Lower lobe of right lung (tissue), 2 donors: ENCODE results near the gene SECISBP2L. TPM values are rescaled to one million over a fixed set of nuclear protein-coding genes. Genes with fewer than 3 reads are reported as not detected.

Experiments used
- ATAC-seq, 2 donors: fragments of 200-7000 bp; cut with Tn5 transposase; one replicate each; pipeline ENCODE4 v1.9.1; 2020 to 2022; ENCODE audit warnings: mild to moderate bottlenecking in 2 of 2, moderate library complexity in 2 of 2
- DNase-seq: peaks from one replicate; pipeline ENCODE4 v3.0.0-alpha.2; 2020
- H3K27ac ChIP-seq: fragments of 200-600 bp; one replicate; pipeline ENCODE4 v1.8.0; 2022
- H3K27me3 ChIP-seq: fragments of 200-600 bp; one replicate; pipeline ENCODE4 v1.8.0; 2022; ENCODE audit warnings: low read depth
- H3K36me3 ChIP-seq: fragments of 200-600 bp; one replicate; pipeline ENCODE4 v1.8.0; 2022; ENCODE audit warnings: mild to moderate bottlenecking
- H3K4me1 ChIP-seq: fragments of 200-600 bp; one replicate; pipeline ENCODE4 v1.8.0; 2022
- H3K4me3 ChIP-seq: fragments of 200-600 bp; one replicate; pipeline ENCODE4 v1.8.0; 2022; ENCODE audit warnings: mild to moderate bottlenecking
- H3K9me3 ChIP-seq: fragments of 200-600 bp; one replicate; pipeline ENCODE4 v1.8.0; 2022
- intact Hi-C: fragments of 100-400 bp; cut with DNase I; formaldehyde crosslinking; loops from one replicate; pipeline ENCODE4 v1.11.0; 2022
- total RNA-seq: library from RNA; stranded (reverse); fragmentation: NEBNext Ultra II Directional; extraction: Animal tissue kit (Norgen Biotek cat#: 25700); gene quantifications from one replicate; pipeline ENCODE4 v1.2.1, GENCODE V29; 2021
- TF ChIP-seq, protein P1 (sequence below): fragments of 200-600 bp; IDR thresholded peaks from one replicate; pipeline ENCODE4 v1.8.0; 2022; ENCODE audit warnings: antibody characterized with exemption, mild to moderate bottlenecking
- donor health status: DM: no; HTN: yes; CAD: no; lungs with severe emphysema.

Gene SECISBP2L
- total RNA-seq, 1 donor from 2014 or later = 139 TPM

- peaks cover 47% of the 10 kb centered on the region for H3K36me3 ChIP-seq
- ATAC-seq (no peak), DNase-seq (no peak)
- no peak overlapping the region for H3K27ac ChIP-seq
- TF ChIP-seq, protein P1, sequence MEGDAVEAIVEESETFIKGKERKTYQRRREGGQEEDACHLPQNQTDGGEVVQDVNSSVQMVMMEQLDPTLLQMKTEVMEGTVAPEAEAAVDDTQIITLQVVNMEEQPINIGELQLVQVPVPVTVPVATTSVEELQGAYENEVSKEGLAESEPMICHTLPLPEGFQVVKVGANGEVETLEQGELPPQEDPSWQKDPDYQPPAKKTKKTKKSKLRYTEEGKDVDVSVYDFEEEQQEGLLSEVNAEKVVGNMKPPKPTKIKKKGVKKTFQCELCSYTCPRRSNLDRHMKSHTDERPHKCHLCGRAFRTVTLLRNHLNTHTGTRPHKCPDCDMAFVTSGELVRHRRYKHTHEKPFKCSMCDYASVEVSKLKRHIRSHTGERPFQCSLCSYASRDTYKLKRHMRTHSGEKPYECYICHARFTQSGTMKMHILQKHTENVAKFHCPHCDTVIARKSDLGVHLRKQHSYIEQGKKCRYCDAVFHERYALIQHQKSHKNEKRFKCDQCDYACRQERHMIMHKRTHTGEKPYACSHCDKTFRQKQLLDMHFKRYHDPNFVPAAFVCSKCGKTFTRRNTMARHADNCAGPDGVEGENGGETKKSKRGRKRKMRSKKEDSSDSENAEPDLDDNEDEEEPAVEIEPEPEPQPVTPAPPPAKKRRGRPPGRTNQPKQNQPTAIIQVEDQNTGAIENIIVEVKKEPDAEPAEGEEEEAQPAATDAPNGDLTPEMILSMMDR = no peak
- no peaks in the 10 kb centered on the region for H3K27me3 ChIP-seq
- peaks cover 36% of the 10 kb centered on the region for H3K4me1 ChIP-seq
- intact Hi-C loops = no loop called here
- no peaks in the 10 kb centered on the region for H3K9me3 ChIP-seq
- H3K4me3 ChIP-seq = no peak overlapping the region
Observed at GRCh38 chr15:49035825-49036224, 10.4 kb downstream of the SECISBP2L start.

DNA sequence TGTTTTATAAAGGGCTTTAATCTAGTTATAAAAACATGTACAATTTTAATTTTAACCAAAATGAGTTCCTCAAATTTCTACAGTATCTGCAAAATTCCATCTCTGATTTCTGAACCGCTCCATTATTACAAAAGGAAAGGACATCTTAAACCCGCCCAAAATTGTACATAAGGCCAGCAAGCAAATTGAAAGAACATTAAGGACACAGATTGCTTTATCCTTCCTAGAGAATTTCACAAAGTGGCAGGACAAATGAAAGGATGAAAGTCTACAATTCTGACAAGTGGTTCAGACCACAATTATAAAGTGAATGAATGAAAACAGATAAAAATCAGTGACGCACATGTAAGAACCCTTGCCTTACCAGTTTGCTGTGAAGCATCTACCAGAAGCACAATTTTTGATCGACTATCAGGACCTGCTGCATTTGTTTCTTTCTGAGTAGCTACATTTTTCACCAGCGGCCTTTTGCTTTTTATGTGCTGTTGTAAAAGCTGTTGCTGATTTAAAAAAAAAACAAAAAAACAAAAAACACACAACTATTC is 13.6 kb downstream of the SECISBP2L start:
- H3K4me1 ChIP-seq = peaks cover 19% of the 10 kb centered on the region
- intact Hi-C loops = no loop called here
- TF ChIP-seq, protein P1 = no peak
- ATAC-seq = no peak
- H3K27me3 ChIP-seq = no peaks in the 10 kb centered on the region
- H3K9me3 ChIP-seq = no peaks in the 10 kb centered on the region
- DNase-seq = no peak
- no peak overlapping the region for H3K4me3 ChIP-seq
- no peak overlapping the region for H3K27ac ChIP-seq
- peaks cover 75% of the 10 kb centered on the region for H3K36me3 ChIP-seq

DNA sequence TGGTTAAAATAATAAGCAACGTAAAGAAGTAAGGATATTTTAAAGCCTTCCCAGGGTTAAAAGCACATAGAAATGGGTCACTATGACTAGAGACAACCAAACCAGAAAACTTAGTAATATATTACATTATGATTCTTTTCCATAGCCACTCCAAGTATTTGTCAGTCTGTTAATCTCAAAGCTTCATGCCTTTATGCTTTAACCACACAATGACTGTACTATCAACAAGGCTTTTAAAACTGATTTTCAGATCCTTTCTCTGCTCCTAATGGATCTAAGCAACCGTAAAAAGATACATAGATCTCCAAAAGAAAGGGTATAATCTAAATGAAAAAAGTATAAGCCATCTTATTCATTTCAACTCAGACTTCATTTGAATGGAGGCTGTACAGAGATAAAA is 14.4 kb downstream of the SECISBP2L start:
- intact Hi-C loops = no loop called here

DNA sequence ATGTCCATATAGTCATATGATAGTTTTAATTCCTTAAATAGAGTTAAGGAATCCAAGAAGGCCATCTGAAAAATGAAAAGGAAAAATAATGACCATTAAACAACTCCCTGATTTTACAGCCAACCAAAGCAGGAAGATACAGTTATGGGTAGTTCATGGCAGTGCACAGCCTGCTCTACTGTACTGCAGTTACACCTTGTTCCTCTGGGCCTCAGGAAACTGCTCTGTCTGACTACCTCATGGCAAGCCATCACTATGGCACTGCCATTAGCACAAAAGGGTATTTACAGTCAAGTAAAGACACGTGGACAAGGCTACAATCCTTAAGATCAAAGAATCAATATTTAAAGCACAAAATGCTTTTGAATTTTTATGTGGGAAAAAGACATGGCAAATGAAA is 19.5 kb downstream of the SECISBP2L start:
- peaks cover 87% of the 10 kb centered on the region for H3K36me3 ChIP-seq
- intact Hi-C loops = no loop called here
- DNase-seq = no peak

More for the DNA sequence above, 14.4 kb downstream of the SECISBP2L start:
- no peaks in the 10 kb centered on the region for H3K27me3 ChIP-seq
- peaks cover 83% of the 10 kb centered on the region for H3K36me3 ChIP-seq
- TF ChIP-seq, protein P1 = no peak
- no peak overlapping the region for H3K27ac ChIP-seq
- H3K4me3 ChIP-seq = no peak overlapping the region
- no peaks in the 10 kb centered on the region for H3K9me3 ChIP-seq
- peaks cover 10% of the 10 kb centered on the region for H3K4me1 ChIP-seq
- ATAC-seq = no peak
- DNase-seq = no peak

GRCh38 chr15:49024840-49025239 is 21.4 kb downstream of the SECISBP2L start:
- ATAC-seq (no peak), DNase-seq (no peak)
- TF ChIP-seq, protein P1 = no peak
- peaks cover 96% of the 10 kb centered on the region for H3K36me3 ChIP-seq
- H3K27me3 ChIP-seq = no peaks in the 10 kb centered on the region
- H3K9me3 ChIP-seq = no peaks in the 10 kb centered on the region
- no peak overlapping the region for H3K27ac ChIP-seq
- intact Hi-C loops = no loop called here
- no peaks in the 10 kb centered on the region for H3K4me1 ChIP-seq
- H3K4me3 ChIP-seq = no peak overlapping the region

More for the DNA sequence above, 19.5 kb downstream of the SECISBP2L start:
- H3K9me3 ChIP-seq = no peaks in the 10 kb centered on the region
- TF ChIP-seq, protein P1 = no peak
- H3K4me3 ChIP-seq = no peak overlapping the region
- no peak overlapping the region for H3K27ac ChIP-seq
- H3K4me1 ChIP-seq = no peaks in the 10 kb centered on the region
- no peak for ATAC-seq
- H3K27me3 ChIP-seq = no peaks in the 10 kb centered on the region

DNA sequence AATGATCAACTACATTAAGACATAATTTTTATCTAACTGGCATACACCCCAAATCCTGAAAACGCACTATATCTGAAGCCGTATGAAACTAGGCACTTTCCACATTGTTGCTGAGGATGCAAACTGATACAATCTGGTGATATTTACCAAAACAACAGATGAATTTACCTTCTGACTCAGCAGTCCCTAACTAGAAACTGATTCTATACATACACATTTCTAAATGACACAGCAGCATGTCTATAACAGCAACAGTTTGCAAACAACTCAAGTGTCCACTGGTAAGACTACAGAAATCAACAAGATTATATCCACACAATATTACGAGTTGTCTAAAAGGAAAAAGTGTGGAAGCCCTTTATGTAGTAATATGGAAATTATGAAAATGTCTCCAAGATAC is 22.9 kb downstream of the SECISBP2L start:
- H3K27ac ChIP-seq = no peak overlapping the region
- DNase-seq (no peak), ATAC-seq (no peak)
- H3K4me3 ChIP-seq = no peak overlapping the region
- TF ChIP-seq, protein P1 = no peak
- H3K4me1 ChIP-seq = no peaks in the 10 kb centered on the region
- H3K36me3 ChIP-seq = peaks cover 94% of the 10 kb centered on the region
- intact Hi-C loops = no loop called here
- H3K9me3 ChIP-seq = no peaks in the 10 kb centered on the region
- H3K27me3 ChIP-seq = no peaks in the 10 kb centered on the region
